Metanephros (tissue), 2 donors: ENCODE measurements around the gene ATR. TPM values are rescaled to one million over a fixed set of nuclear protein-coding genes. Genes with fewer than 3 reads are reported as not detected.

Source experiments
- small RNA-seq: library from RNA; depleted of rRNA; stranded (forward); fragments of <200 nt; gene quantifications from one replicate; pipeline ENCODE3, GENCODE V24; 2014; ENCODE audit warnings: low replicate concordance
- total RNA-seq: library from RNA; depleted of rRNA; stranded (reverse); fragments of >200 nt; gene quantifications from one replicate; pipeline ENCODE4 v1.2.3, GENCODE V29; 2014

The ATR gene
- total RNA-seq = 28.5 TPM

GRCh38 chr3:142578329-142579223, at the start of gene ATR:
Gene ATR (minus strand): TSS chr3:142578733. CDS start chr3:142578704, 29 bp downstream.

GRCh38 chr3:142595951-142596725, 17.6 kb upstream of the ATR start, which contains the start of gene PLS1:
Gene PLS1 (plus strand): TSS chr3:142596393. CDS start chr3:142664238, 67,845 bp downstream.

GRCh38 chr3:142447852-142448823, 130.4 kb downstream of the ATR start, which contains the start of gene XRN1:
Gene XRN1 (minus strand): TSS chr3:142448037. CDS start chr3:142447944, 93 bp downstream.

Small RNA genes lying within 50 kb of the gene (small RNA-seq; reads per million reads assigned to genes)
- gene RNA5SP143 (not detected), gene RNU1-100P (0.07 reads per million), gene RNU6-1294P (not detected)

Other genes starting within 250 kb of the ATR start
- 67.6 TPM for gene XRN1, start 130.7 kb downstream of the ATR start, total RNA-seq
- gene PLS1, start 17.7 kb upstream of the ATR start, total RNA-seq = 14.1 TPM
- 21.3 TPM for gene TRPC1, start 145.3 kb upstream of the ATR start, total RNA-seq